Mesenteric fat pad (tissue), 1 donor: Measurements from ENCODE around the gene TMSB4X. TPM values are rescaled to one million over a fixed set of nuclear protein-coding genes. Genes with fewer than 3 reads are reported as not detected.
"Not testable (repeated sequence)": the region's sequence is repeated elsewhere in the genome, so short reads cannot be mapped to it uniquely, and the experiment has no call there.

ENCODE experiments used
- DNase-seq: peaks from one replicate; pipeline ENCODE4 v3.0.0-alpha.2; 2020; ENCODE audit warnings: low spot score
- long read RNA-seq: library from polyadenylated mRNA; unstranded; transcript quantifications from one replicate; pipeline ENCODE4 v2.0.0, GENCODE V29; 2020
- total RNA-seq: library from RNA; stranded (reverse); fragmentation: NEBNext Ultra II Directional; extraction: Animal tissue kit (Norgen Biotek cat#: 25700); gene quantifications from one replicate; pipeline ENCODE4 v1.2.1, GENCODE V29; 2021
- donor health status: DM: yes; HTN: yes; CAD: no.

The TMSB4X gene
- 3,940 TPM for total RNA-seq
- long read RNA-seq, transcript TMSB4X-204 (3 exons, 628 nt) = major isoform, 584 of 646 reads
- long read RNA-seq, transcript TMSB4X-203 (2 exons, 1,702 nt) = minor isoform, 46 of 646 reads
- long read RNA-seq, partial matches to known transcripts = 0 of 646 reads
- long read RNA-seq, other reads (novel, unspliced or antisense) = 16 of 646 reads

- DNase-seq = peak; percentile 95
These were observed at the start of gene TMSB4X for GRCh38 chrX:12974796-12975669. Gene TMSB4X (plus strand): TSS chrX:12975110.

DNA sequence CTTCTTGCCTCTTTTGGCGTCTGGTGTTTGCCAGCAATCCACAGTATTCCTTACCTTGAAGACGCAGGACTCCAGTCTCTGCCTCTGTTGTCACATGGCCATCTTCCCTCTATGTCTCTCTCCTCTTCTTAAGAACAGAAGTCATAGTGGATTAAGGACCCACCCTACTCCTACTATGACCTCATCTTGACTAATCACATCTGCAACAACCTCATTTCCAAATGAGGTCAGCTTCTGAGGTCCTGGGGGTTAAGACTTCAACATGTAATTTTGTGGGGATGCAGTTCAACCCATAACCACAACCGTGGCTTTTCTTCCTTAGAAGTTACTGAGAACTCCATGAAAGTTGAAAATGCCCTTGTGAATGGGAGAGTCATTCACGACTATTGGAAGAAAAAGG lies 45.2 kb upstream of the TMSB4X start:
- no peak for DNase-seq

DNA sequence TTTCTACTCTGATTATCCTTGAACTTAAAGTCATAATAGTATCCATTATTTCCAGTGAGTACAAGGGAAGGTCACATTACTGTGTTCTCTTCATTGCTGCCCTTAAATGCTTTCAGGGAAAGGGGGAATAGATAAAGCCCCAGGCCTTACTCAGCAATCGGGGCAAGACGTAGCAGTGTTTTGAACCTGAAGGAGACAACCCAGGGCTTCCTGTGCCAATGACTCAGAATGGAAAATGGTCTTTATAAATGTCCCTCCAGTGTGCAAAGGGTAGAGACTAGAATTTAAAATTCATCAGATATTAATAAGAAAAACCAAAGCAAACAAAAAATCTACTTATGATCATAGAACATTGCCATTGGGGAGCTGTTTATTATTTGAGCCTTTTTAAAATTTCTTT lies 44.8 kb upstream of the TMSB4X start:
- DNase-seq = no peak

DNA sequence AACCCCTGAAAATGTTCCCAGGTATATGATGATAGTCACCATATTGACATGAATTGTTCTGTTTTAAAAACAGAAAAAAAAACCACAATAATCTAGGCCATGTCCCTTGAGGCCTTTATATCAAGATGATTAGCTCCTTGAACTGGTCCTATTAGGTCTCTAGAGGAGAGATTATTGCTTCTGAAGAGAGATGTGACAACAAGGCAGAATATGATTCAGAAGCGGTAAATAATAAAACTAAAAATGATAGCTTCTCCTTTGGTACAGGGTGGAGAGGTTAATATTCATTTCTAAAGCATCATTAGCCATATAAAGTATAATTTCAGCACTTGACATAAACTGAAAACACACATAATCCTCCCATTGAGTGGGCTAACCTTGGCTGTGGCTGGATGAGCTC lies 42.7 kb upstream of the TMSB4X start:
- DNase-seq = no peak

DNA sequence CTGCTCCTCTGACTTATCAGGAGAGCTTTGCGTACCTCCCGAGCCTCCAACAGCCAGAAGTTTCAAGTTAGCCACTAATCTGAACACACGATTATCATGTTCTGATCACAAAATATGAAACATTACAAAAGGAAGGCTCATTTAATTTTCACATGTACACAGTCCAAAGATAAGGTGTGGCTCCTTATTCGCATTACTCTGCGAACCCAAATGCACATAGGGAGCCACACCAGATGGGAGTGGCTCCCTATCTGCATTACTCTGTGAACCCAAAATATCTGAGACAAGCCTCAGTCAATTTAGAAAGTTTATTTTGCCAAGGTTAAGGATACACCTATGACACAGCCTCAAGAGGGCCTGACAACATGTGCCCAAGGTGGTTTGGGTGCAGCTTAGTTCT lies 40.1 kb upstream of the TMSB4X start:
- DNase-seq = no peak

DNA sequence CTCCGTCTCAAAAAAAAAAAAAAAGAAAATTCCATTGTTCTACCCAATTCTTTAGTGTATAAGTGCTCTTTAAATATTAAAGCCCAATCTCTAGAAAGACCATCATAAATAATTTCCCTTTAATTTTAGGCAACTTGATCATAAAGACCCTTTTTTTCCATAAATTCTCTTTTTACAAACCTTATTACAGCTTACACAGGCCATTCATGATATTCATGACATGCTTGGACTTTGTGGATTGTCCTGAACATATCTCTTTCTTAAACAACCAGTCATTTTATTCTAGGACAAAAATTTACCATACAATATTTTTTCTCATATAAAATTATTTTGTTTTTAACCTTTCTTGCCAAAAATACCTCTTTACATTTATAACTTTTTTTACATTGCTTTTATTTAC lies 38.0 kb upstream of the TMSB4X start:
- DNase-seq = no peak

DNA sequence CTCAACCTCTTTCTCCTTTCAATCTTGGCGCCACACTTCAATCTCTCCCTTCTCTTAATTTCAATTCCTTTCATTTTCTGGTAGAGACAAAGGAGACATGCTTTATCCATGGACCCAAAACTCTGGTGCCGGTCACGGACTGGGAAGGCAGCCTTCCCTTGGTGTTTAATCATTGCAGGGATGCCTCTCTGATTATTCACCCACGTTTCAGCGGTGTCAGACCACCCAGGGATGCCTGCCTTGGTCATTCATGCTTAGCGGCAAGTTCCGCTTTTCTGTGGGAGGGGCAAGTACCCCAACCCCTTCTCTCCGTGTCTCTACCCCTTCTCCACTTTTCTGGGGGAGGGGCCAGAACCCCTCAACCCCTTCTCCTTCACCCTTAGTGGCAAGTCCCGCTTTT lies 34.4 kb upstream of the TMSB4X start:
- DNase-seq = not testable (repeated sequence)

DNA sequence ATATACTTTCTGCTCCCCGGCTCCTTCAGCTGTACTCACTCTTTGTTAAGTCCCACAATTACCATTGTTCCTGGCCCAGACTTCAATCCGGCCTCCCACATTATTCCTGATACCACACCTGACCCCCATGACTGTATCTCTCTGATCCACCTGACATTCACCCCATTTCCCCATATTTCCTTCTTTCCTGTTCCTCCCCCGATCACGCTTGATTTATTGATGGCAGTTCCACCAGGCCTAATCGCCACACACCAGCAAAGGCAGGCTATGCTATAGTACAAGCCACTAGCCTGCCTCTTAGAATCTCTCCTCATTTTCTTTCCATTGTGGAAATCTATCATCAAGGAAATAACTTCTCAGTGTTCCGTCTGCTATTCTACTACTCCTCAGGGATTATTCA lies 31.3 kb upstream of the TMSB4X start:
- DNase-seq = not testable (repeated sequence)

DNA sequence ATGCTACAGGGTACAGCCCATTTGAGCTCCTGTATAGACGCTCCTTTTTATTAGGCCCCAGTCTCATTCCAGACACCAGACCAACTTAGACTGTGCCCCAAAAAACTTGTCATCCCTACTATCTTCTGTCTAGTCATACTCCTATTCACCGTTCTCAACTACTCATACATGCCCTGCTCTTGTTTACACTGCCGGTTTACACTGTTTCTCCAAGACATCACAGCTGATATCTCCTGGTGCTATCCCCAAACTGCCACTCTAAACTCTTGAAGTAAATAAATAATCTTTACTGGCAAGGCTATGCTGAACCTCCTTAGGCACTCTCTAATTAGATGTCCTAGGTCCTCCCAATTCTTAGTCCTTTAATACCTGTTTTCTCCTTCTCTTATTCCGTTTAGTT lies 30.5 kb upstream of the TMSB4X start:
- DNase-seq = not testable (repeated sequence)

DNA sequence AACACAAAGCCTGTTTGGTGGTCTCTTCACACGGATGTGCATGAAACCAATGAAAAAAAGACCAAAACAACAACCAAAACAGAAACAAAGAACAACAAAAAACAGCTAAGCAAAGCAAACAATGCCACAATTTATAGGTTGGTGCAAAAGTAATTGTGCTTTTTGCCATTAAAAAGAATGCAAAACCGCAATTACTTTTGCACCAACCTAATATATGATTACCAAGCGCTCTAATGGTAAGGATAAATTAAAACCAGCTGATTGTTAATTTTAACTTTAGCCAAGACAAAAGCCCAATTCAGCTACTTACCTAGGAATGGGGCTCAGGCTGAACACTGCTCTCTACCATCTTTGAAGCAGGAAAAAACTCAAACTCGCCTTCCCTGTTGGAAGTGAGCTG lies 29.4 kb upstream of the TMSB4X start:
- no peak for DNase-seq

DNA sequence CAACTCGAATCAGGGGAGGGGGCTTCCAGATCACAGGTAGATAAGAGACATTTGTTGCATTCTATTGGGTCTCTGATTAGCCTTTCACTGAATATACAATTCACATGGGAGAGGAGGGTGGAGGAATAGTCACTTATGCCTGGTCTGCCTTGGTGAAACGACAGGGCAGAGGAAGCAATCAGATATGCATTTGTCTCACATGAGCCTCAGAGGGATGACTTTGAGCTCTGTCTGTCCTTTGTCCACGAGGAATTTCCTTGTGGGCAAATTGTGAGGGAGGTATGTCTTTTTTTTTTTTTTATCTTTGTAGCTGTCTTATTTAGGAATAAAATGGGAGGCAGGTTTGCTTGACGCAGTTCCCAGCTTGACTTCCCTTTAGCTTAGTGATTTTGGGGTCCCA lies 28.5 kb upstream of the TMSB4X start:
- no peak for DNase-seq

GRCh38 chrX:12946838-12947544 lies 27.9 kb upstream of the TMSB4X start:
- DNase-seq = no peak

DNA sequence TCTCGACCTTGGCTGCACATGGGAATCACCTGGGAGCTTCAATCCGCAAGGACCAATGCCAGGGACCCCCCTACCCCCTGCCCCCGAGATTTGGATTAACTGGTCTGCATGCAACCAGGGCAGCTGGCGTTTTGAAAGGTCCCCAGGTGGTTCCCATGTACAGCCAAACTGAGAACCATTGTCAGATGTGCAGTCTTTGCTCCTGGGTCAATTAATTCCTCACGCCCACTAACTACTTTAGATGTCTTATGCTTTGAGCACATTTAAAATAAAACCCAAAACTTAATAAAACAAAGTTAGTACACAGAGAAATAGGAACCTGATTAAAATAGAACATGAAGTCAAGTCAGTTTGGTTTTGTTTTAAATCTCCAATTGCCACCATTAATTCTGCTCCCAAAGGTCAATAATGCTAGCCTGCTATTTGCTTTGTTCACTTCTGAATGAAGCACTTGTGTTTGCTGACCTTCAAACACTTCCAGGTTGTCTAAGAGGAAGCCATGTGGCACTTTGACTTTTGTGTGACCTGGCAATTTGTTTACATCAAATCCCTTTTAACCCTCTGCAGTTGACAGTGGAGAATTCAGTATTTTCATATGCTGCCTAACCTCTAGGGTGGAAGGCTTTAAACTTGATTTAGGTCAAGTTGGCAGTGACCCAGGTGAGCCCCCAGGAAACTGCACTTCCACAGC lies 27.2 kb upstream of the TMSB4X start:
- no peak for DNase-seq

DNA sequence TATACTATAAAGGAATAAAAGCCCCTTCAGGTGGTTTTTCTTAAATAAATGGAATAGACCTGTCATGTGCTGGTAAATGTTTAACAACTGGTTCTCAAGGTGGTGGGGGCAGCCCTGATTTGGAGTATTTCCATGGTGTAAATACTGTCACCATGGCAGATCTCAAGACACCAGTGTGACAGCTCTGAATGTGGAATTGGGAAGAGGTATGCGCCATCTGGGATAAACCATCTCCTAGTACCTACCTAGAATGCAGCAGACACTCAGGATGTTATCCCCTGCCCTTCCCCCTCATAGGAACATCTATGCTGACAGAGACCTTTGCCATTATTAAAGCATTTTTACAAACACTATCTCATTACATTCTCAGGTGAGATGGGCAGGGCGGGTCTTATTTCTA lies 26.4 kb upstream of the TMSB4X start:
- no peak for DNase-seq

- no peak for DNase-seq
These were observed 25.5 kb upstream of the TMSB4X start for GRCh38 chrX:12949205-12949926.

DNA sequence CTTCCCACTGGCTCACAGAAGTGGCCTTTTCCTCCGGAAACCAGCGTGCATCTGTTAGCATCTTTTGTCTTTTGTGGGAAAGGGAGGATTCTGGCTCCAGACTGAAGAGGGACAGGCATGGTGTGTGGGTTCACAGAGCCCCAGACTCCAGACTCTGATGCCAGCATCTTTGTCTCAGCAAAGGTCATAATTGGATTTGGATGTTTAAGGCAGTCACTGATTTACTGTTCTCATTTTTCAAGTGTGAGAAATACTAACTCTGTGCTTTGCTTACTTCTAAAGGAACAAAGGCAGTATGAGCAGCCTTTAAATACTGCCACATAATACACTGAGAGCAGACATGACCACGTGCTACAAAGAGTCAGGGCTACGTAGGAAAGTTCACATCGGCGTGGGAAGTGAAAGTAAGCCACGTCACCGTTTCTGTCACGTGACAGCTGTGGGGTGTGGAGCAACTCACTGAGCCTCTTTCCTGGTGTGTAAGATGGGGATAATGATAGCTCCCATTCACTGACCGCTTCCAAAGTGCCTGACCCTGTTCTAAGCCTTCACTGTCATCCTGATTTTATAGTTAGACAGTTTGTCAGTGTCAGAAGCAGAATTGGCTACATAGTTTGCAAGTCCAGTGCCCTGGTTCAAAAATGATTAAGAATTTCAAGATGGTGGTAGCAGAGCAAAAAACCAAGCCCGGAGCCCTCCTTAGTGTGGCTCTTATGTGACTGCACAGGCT lies 24.8 kb upstream of the TMSB4X start:
- DNase-seq = no peak

GRCh38 chrX:12950851-12951594 lies 23.9 kb upstream of the TMSB4X start:
- no peak for DNase-seq

DNA sequence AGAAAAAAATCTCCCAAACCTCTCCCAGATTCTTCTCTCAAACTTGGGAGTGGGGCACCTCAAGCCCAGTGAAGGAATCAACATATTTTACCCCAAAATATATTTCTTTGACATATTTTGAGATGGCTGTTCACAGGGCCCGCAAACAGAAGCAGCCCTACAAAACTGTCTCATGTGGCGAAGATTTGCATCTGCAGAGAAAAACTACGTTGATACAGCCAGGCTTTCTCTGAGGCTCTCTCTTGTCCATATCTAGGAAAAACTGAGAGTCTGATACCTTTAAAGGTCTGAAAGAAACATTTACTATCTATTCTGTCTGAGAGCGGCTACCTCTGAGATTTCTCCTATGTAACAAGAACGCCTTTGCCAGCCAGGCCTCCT lies 23.3 kb upstream of the TMSB4X start:
- no peak for DNase-seq

DNA sequence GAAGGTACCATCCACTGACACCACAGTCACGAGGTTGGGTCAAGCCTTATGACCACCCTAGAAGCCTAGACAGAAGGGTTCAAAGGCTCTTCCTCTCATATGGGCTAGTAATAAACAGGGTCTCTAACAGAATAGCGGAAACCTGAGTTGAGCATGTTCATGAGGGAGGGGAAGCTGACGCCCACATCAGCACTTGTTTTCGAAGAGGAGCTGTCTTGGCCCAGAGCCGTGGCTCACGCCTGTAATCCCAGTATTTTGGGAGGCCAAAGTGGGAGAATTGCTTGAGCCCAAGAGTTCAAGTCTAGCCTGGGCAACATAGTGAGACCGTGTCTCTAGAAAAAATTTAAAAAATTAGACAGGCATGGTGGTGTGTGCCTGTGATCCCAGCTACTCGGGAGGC lies 21.5 kb upstream of the TMSB4X start:
- DNase-seq = no peak

GRCh38 chrX:12954376-12954775 lies 20.5 kb upstream of the TMSB4X start:
- DNase-seq = no peak
